Lower lobe of right lung (tissue), 2 donors: ENCODE results near the gene ENPP6. TPM values are rescaled to one million over a fixed set of nuclear protein-coding genes. Genes with fewer than 3 reads are reported as not detected.

ENCODE experiments used
- ATAC-seq, 2 donors: fragments of 200-7000 bp; cut with Tn5 transposase; one replicate each; pipeline ENCODE4 v1.9.1; 2020 to 2022; ENCODE audit warnings: mild to moderate bottlenecking in 2 of 2, moderate library complexity in 2 of 2
- DNase-seq: peaks from one replicate; pipeline ENCODE4 v3.0.0-alpha.2; 2020
- H3K27ac ChIP-seq: fragments of 200-600 bp; one replicate; pipeline ENCODE4 v1.8.0; 2022
- H3K27me3 ChIP-seq: fragments of 200-600 bp; one replicate; pipeline ENCODE4 v1.8.0; 2022; ENCODE audit warnings: low read depth
- H3K36me3 ChIP-seq: fragments of 200-600 bp; one replicate; pipeline ENCODE4 v1.8.0; 2022; ENCODE audit warnings: mild to moderate bottlenecking
- H3K4me1 ChIP-seq: fragments of 200-600 bp; one replicate; pipeline ENCODE4 v1.8.0; 2022
- H3K4me3 ChIP-seq: fragments of 200-600 bp; one replicate; pipeline ENCODE4 v1.8.0; 2022; ENCODE audit warnings: mild to moderate bottlenecking
- H3K9me3 ChIP-seq: fragments of 200-600 bp; one replicate; pipeline ENCODE4 v1.8.0; 2022
- CTCF ChIP-seq: fragments of 200-600 bp; IDR thresholded peaks from one replicate; pipeline ENCODE4 v1.8.0; 2022; ENCODE audit warnings: antibody characterized with exemption, mild to moderate bottlenecking
- intact Hi-C: fragments of 100-400 bp; cut with DNase I; formaldehyde crosslinking; loops from one replicate; pipeline ENCODE4 v1.11.0; 2022
- total RNA-seq: library from RNA; stranded (reverse); fragmentation: NEBNext Ultra II Directional; extraction: Animal tissue kit (Norgen Biotek cat#: 25700); gene quantifications from one replicate; pipeline ENCODE4 v1.2.1, GENCODE V29; 2021
- donor health status: DM: no; HTN: yes; CAD: no; lungs with severe emphysema.

The ENPP6 gene
- total RNA-seq, 1 donor from 2014 or later, result 0.74 TPM

GRCh38 chr4:184096561-184097240, 121.0 kb downstream of the ENPP6 start:
- TF ChIP-seq CTCF, result no peak
- intact Hi-C loops, result no loop called here
- Histone ChIP-seq H3K36me3 (no peaks in the 10 kb centered on the region), H3K4me3 (peak overlapping the region; percentile 34), H3K27me3 (no peaks in the 10 kb centered on the region), H3K9me3 (no peaks in the 10 kb centered on the region), H3K27ac (no peak overlapping the region), H3K4me1 (peaks cover 17% of the 10 kb centered on the region)
- ATAC-seq, result no peak
- no peak for DNase-seq

GRCh38 chr4:184094532-184095159, 123.0 kb downstream of the ENPP6 start:
- peaks cover 6% of the 10 kb centered on the region for H3K4me1 ChIP-seq
- no peak overlapping the region for H3K4me3 ChIP-seq
- intact Hi-C loops, result no loop called here
- no peaks in the 10 kb centered on the region for H3K9me3 ChIP-seq
- H3K36me3 ChIP-seq, result no peaks in the 10 kb centered on the region
- no peak overlapping the region for H3K27ac ChIP-seq
- no peak for TF ChIP-seq CTCF
- H3K27me3 ChIP-seq, result no peaks in the 10 kb centered on the region
- ATAC-seq, result no peak
- no peak for DNase-seq

GRCh38 chr4:184091986-184092385, 125.7 kb downstream of the ENPP6 start:
- H3K4me1 ChIP-seq, result peaks cover 6% of the 10 kb centered on the region
- intact Hi-C loops, result no loop called here
- DNase-seq (no peak), ATAC-seq (no peak)
- H3K27ac ChIP-seq, result no peak overlapping the region
- no peak overlapping the region for H3K4me3 ChIP-seq
- TF ChIP-seq CTCF, result no peak
- H3K27me3 ChIP-seq, result no peaks in the 10 kb centered on the region
- no peaks in the 10 kb centered on the region for H3K9me3 ChIP-seq
- no peaks in the 10 kb centered on the region for H3K36me3 ChIP-seq

GRCh38 chr4:184090571-184090970, 127.1 kb downstream of the ENPP6 start:
- H3K9me3 ChIP-seq, result no peaks in the 10 kb centered on the region
- ATAC-seq, result no peak
- no peak overlapping the region for H3K4me3 ChIP-seq
- H3K4me1 ChIP-seq, result no peaks in the 10 kb centered on the region
- DNase-seq, result no peak
- TF ChIP-seq CTCF, result no peak
- H3K27ac ChIP-seq, result no peak overlapping the region
- no peaks in the 10 kb centered on the region for H3K27me3 ChIP-seq
- intact Hi-C loops, result no loop called here
- no peaks in the 10 kb centered on the region for H3K36me3 ChIP-seq

- no peak for TF ChIP-seq CTCF
- Histone ChIP-seq H3K27me3 (no peaks in the 10 kb centered on the region), H3K27ac (no peak overlapping the region), H3K9me3 (no peaks in the 10 kb centered on the region), H3K4me3 (no peak overlapping the region), H3K4me1 (no peaks in the 10 kb centered on the region), H3K36me3 (no peaks in the 10 kb centered on the region)
- intact Hi-C loops, result no loop called here
- ATAC-seq (no peak), DNase-seq (no peak)
Observed at GRCh38 chr4:184080674-184081073, 137.0 kb downstream of the ENPP6 start.
